GM10248 (cell line): Measurements from ENCODE around the gene HPD.

Source experiments
- CTCF ChIA-PET: fragments of 300-600 bp; sonication (Branson Sonifier 250); formaldehyde crosslinking; extraction: SDS; loops from one replicate; lab custom pipeline; 2021; ENCODE audit warnings: antibody characterized with exemption; lab: Yijun Ruan, JAX
- POLR2A ChIA-PET: fragments of 350-650 bp; sonication (Branson Sonifier 250); formaldehyde crosslinking; extraction: SDS; loops from one replicate; lab custom pipeline; 2020; ENCODE audit warnings: antibody characterized with exemption; lab: Yijun Ruan, JAX
- DNase-seq: peaks from one replicate; pipeline ENCODE4 v3.0.0; 2012; ENCODE audit errors: extremely low spot score
- TF ChIP-seq, protein P1 (sequence below): IDR thresholded peaks from 2 replicates; pipeline ENCODE4 v1.5.1; 2012; ENCODE audit warnings: mild to moderate bottlenecking, low read depth; ENCODE audit errors: extremely low read depth, missing control alignments, control extremely low read depth

The HPD gene

GRCh38 chr12:121808623-121809022 lies 50.0 kb downstream of the HPD start:
- TF ChIP-seq, protein P1, sequence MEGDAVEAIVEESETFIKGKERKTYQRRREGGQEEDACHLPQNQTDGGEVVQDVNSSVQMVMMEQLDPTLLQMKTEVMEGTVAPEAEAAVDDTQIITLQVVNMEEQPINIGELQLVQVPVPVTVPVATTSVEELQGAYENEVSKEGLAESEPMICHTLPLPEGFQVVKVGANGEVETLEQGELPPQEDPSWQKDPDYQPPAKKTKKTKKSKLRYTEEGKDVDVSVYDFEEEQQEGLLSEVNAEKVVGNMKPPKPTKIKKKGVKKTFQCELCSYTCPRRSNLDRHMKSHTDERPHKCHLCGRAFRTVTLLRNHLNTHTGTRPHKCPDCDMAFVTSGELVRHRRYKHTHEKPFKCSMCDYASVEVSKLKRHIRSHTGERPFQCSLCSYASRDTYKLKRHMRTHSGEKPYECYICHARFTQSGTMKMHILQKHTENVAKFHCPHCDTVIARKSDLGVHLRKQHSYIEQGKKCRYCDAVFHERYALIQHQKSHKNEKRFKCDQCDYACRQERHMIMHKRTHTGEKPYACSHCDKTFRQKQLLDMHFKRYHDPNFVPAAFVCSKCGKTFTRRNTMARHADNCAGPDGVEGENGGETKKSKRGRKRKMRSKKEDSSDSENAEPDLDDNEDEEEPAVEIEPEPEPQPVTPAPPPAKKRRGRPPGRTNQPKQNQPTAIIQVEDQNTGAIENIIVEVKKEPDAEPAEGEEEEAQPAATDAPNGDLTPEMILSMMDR, result no peak
- ChIA-PET CTCF (interaction anchor here (4.8 to 12.8 kb wide), 2 partner anchors 14 to 33 kb away, joined by 52 to 565 read pairs; partner anchors contain the start of gene RHOF), POLR2A (interaction anchor here (0.6 to 1.4 kb wide), 2 partner anchors 13 to 261 kb away, joined by 4 read pairs; no protein-coding TSS in a partner anchor)
- no peak for DNase-seq

DNA sequence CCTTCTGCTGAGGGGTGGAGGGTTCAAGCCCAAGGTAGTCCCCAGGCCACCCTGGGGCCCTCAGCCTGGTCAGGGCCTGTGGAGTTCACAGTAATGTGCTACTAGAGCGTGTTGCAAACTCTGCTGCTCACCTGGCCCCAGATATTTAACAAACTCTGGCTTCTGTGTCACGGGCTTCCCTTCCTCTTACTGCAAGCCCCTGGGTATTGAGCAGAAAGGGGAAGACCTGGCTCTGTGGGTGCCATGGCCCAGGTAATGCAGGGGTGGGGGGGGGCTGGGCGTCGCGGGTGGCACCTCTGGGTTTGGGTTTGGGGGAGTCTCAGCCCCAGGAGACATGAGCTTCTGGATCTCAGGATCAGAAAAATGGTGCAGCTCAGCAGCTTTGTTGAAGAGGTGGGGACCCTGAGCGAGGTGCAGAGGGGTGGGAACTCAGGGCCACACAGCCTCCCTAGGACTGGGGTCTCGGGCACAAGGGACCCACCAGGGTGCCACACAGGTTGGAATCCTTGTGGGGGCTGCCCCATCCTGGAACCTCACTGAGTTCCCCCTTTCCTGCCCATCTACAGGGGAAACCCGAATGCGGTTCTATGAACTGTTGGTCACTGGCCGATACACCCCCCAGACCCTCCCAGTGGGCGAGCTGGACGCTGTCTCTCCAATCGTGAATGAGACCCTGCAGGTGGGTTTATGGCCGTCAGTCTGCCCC lies 50.9 kb downstream of the HPD start:
- CTCF ChIA-PET, result interaction anchor here (12.8 kb wide), 1 partner anchor 13 kb away, joined by 565 read pairs; the partner anchor contains the start of gene RHOF
- TF ChIP-seq, protein P1, result no peak
- POLR2A ChIA-PET, result interaction anchor here (0.6 to 1.9 kb wide), 2 partner anchors 14 to 18 kb away, joined by 3 to 7 read pairs; partner anchors contain the start of gene RHOF
- DNase-seq, result no peak

- TF ChIP-seq, protein P1, result no peak
- POLR2A ChIA-PET, result interaction anchor here (0.5 to 1.9 kb wide), 3 partner anchors 13 to 221 kb away, joined by 3 to 7 read pairs (median 3); partner anchors contain the start of gene RHOF
- no peak for DNase-seq
- CTCF ChIA-PET, result interaction anchor here (0.8 to 12.8 kb wide), 2 partner anchors 12 to 82 kb away, joined by 4 to 565 read pairs; partner anchors contain the start of genes PSMD9 and RHOF
Observed at GRCh38 chr12:121806546-121807423, 51.9 kb downstream of the HPD start.

DNA sequence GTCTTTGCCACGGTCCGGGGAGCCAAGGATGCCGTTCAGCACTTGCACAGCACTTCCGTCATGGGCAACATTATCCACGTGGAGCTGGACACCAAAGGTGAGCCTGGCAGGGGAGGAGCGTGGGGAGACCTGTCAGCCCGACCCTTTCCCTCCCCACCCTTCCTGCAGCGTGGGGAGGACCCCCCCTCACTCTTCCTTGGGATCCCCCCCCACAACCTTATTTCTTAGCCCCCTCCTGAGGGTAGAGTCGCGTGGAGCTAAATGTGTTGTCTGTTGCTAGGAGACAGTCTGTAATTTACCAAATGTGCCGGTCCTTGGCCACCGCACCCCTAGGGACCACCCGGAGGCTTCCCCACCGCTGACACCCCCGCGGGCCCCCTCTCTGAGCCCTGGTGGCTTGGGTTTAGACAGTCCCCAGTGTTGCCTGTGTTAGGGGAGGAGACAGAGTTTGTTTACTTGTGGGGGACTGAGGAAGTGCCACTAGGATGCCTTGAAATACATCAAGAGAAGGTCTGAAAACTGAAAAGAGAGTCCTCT lies 52.6 kb downstream of the HPD start:
- TF ChIP-seq, protein P1, result no peak
- ChIA-PET POLR2A (interaction anchor here (0.5 to 1.9 kb wide), 3 partner anchors 12 to 222 kb away, joined by 3 to 7 read pairs (median 3); partner anchors contain the start of gene RHOF), CTCF (interaction anchor here (12.8 kb wide), 1 partner anchor 11 kb away, joined by 565 read pairs; the partner anchor contains the start of gene RHOF)
- DNase-seq, result no peak

DNA sequence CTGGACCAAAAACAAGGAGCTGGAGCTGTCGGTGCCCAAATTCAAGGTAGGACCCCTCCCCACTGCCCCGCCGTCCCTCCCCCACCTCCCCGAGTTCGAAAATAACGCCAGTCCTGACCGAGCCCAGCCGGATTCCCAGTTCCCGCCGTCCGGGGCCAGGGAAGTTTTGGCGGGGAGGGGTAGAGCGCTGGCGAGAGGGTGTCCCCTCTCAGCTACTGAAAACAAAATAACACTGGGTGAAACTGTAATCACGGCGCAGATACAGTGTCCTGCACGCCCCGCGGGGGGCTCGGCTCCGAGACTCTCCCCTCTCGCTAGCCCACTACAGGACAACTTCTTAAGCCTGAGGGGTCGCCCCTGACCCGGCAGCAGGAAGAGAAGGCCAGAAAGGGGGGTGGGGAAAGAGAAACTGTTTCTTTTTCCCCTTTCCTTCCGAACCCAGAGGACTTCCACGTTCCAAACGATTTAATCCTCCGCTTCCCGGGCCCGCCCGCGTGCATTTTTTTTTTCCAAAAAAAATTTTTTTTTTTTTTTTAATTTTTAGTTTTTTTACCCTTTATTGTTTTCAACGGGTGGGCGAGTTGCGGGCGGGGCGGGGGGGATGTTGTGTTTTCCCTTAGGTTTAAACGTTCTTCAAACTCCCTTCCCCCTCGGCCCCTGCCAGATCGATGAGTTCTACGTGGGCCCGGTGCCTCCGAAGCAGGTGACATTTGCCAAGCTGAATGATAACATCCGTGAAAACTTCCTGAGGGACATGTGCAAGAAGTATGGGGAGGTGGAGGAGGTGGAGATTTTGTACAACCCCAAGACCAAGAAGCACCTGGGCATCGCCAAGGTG lies 53.3 kb downstream of the HPD start:
- TF ChIP-seq, protein P1, result no peak
- no peak for DNase-seq
- POLR2A ChIA-PET, result interaction anchor here (1.5 kb wide), 1 partner anchor 83 kb away, joined by 3 read pairs; the partner anchor contains the start of gene PSMD9
- CTCF ChIA-PET, result interaction anchor here (12.8 kb wide), 1 partner anchor 11 kb away, joined by 565 read pairs; the partner anchor contains the start of gene RHOF
